ENCODE results near the gene EPM2AIP1.

- TF ChIP-seq, protein P1, sequence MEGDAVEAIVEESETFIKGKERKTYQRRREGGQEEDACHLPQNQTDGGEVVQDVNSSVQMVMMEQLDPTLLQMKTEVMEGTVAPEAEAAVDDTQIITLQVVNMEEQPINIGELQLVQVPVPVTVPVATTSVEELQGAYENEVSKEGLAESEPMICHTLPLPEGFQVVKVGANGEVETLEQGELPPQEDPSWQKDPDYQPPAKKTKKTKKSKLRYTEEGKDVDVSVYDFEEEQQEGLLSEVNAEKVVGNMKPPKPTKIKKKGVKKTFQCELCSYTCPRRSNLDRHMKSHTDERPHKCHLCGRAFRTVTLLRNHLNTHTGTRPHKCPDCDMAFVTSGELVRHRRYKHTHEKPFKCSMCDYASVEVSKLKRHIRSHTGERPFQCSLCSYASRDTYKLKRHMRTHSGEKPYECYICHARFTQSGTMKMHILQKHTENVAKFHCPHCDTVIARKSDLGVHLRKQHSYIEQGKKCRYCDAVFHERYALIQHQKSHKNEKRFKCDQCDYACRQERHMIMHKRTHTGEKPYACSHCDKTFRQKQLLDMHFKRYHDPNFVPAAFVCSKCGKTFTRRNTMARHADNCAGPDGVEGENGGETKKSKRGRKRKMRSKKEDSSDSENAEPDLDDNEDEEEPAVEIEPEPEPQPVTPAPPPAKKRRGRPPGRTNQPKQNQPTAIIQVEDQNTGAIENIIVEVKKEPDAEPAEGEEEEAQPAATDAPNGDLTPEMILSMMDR (conservative IDR thresholded peaks at IDR 0.05; ENCODE audit: low read length): no peak
- no peak for TF ChIP-seq EZH2phosphoT487 (IDR thresholded peaks at IDR 0.05; ENCODE audit: borderline replicate concordance, low read depth, low read length)
Observed at GRCh38 chr3:36981006-36981405, 11.9 kb downstream of the EPM2AIP1 start.

Measured in OCI-LY7 (cell line).